HG03442 (cell line): Measurements from ENCODE around the gene ITPR3.
A peak's percentile ranks its signal among the peaks of the same experiment; 100 is the strongest.
"Not testable (repeated sequence)": the region's sequence is repeated elsewhere in the genome, so short reads cannot be mapped to it uniquely, and the experiment has no call there.

Experiments used
- ATAC-seq: cut with Tn5 transposase; IDR thresholded peaks from one replicate; pipeline ENCODE4 v1.9.1; 2021; ENCODE audit warnings: mild to moderate bottlenecking, moderate library complexity; ENCODE audit not compliant: unreplicated experiment

ITPR3 gene

DNA sequence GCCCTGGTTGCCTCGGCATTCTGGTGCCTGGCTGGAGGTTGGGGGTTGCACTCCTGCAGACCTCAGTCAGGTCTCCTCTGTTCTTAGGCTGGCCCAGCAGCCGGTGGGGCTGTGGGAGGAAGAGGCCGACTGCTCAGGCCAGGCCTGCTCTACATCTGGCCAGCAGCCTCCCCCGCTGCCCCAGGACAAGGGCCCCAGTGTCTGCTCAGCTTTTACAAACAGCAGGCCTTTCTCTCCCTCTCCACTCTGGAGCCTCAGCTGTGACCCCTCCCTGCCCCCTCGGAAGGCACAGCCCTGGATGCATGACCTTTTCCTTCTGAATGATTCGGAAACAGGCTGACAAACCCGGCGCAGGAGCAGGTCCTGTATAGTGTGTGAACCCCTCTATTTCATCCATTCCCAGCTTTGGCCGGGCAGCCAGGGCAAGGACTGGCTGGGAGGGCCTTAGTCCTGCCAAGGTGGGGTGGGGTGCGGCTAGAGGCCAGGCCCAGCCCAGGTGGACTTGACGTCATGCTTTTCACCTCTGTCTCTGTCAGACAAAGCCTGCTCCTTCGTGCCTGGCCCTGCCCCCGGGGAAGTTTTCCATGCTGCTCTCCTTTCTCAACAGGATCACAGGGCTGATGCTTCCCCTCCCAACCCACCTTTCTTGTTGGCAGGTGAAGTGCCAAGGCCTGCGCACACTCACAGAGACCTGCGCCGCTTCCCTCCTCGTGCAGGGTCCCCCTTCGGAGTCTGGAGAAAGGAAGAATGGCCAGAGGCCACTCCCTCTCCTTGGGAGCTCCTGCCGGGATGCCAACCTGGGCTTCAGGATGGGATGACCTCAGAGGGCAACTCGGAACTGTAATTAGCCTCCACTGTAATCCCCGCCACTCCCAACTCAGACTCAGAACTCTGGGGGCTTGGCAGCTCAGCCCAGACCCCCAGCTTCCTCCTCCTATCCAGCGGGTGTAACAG is 10.1 kb upstream of the ITPR3 start:
- no peak for ATAC-seq

DNA sequence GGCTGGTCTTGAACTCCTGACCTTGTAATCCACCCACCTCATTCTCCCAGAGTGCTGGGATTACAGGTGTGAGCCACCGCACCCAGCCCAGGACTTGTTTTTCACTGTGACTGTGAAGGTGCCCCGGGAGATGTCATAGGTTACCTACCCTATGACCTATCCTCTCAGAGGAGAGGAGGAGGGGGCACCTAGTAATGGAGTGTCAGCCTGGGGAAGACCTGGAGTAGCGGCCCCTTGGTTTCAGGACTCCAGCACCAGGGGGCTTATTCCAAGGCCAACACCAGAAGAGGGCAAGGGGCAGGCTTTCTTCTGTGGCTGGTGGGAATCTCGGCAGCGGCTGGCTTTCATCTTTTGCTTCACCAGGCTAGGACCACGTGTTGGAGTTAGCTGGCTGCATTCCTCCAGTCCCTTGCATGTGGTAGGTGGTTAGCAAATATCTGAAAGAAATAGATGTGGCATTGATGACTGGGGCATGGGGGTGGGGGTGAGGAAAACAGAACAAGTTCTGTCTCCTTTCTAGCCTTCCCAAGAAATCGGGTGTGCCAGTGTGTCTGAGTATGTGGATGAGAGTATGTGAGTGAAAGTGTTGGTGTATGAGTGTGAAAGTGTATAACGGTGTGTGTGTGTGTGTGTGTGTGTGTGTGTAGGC is 7.9 kb upstream of the ITPR3 start:
- no peak for ATAC-seq

DNA sequence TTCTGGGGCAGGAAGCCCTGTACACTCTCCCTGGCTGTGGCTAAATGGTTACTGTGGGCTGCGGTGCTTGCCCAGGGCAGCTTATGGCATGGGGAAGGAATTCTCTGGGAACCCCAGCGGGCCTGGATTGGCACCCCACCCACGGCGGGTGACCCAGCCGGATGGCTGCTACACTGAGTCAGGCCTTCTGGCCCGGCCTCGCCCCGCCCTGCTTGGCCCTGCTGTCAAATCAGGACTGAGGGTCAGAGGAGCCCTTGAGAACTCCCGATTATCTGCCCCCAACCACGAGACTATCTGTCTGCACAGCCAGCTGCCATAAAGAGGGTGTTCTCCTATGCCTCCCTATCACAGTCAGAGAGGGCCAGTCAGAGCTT is 7.3 kb upstream of the ITPR3 start:
- no peak for ATAC-seq

DNA sequence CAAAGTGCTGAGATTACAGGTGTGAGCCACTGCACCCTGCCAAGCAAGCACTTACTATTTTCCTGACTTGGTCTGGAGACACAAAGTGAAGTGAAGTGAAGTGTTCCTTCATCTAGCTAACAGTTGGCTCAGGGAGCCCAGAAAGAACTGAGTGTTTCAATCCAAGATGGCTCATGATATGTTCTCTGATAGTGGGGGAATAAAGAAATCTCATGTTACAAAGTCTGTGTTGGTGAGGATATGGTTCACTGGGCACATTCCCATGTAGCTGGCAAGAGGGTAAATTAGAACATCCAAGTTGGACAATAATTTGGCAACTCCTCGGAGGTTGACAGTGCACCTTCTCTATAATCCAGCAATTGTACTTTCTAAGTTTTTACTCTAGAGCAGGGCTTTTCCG is 5.0 kb upstream of the ITPR3 start:
- no peak for ATAC-seq

DNA sequence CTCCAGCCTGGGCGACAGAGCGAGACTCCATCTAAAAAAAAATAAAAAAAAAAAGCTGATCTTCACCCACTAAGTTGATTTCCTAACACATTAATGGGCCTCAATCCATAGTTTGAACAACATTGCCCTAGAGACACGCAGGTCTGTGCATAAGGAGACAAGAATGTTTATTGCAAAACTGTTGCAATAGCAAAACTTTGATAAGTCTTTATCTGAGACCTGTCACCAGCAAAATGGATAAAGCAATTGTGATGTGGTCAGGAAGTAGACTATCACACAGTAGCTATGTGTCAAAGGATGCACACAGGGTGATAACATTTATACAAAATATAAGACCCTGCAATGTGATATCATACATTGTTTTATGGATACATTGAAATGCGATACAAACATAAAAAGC is 4.2 kb upstream of the ITPR3 start:
- no peak for ATAC-seq

DNA sequence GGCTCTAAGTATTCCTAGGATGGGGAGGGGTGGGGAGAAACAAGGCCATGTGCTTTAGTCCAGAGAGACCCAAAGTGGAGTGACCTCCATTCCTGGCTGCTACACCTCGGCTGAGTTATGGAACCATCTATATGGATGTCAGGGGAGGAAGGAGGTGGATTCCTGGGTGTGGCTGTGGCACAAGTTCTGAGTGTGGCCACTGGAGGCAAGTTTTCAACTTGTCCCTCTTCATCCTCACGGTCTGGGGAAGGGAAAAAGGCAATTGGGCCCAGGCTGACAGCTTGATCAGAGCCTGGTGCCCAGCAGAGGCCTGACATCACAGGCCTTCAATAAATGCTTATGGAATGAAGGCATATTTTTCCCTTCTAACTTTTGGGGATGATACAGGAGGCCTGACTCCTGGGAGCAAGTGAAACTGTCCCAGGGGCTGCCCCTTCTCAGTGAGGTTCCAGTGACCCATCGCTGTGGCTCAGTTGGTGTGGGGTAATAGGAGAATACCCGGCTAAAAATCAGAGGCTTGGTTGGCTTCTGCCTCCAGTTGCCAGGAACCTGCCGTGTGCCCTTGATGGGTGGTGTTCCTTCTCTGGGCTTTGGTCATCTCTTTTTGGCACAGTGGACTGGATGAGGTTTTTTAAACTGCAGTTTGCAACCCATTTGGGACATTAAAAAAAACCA is 1.8 kb upstream of the ITPR3 start:
- no peak for ATAC-seq

DNA sequence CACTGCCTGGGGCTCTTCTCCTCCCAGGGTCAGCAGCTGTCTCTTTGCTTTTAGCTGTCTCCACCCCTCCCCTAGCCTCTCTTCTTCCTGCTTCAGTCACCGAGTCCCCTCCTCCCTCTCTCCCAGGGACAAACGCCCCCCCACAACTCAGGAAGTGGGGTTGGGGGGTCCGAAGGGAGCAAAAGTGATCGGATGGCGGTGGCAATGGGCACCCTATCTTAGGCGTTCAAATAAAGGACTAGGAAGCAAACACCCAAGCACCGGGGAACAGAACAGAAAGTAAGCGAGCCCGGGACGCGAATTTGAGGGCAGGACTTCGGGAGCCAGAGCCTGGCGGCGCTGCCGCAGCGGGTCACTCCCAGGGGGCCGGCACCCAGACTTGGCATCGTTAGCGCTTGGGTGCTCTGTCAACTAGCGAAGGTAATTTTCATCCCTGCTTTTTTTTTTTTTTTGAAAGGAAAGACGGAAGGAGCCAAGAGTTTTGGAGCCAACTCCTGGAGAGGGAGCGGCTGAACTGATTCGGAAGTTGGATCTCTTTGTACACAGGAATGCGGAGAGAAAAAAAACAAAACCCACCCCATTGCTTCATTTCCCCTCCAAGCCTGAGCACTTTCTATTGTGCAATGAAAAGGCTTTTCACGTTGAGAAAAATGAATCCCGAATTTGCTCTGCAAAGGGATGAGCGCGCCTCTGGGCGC is 815 bp upstream of the ITPR3 start:
- ATAC-seq: no peak

DNA sequence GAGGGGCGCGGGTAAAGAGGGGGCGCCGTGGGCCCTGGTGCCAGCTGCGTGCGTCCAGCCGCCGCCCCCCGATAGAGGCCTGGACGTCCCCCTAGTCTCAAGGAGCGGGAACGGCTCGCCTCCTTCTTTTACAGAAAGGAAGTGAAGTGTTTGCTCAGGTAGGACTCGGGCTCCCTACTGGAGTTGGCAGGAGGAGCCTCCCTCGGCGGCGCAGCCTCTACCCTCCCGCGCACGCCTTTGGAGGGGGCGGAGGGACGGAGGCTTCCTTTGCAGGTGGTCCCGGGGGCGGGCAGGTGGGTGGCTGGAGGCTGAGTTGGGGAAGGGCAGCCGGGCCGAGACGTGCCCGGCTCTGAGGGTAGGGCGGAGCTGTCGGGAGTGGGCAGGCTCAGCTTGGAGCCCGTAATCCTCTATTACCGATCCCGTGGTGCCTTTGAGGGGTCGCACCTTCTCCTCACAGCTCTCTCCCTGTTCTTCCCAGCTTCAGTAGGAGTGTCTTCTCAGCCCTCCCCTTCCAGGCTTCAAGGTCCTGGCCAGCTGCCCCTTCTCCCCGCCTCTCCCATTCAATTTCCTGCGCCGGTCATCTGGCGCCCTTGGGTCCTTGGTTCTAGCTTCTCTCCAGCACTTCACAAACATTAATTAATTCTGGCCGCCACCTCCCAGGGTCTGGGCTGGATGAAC is 728 bp downstream of the ITPR3 start:
- ATAC-seq: peak; percentile 18

DNA sequence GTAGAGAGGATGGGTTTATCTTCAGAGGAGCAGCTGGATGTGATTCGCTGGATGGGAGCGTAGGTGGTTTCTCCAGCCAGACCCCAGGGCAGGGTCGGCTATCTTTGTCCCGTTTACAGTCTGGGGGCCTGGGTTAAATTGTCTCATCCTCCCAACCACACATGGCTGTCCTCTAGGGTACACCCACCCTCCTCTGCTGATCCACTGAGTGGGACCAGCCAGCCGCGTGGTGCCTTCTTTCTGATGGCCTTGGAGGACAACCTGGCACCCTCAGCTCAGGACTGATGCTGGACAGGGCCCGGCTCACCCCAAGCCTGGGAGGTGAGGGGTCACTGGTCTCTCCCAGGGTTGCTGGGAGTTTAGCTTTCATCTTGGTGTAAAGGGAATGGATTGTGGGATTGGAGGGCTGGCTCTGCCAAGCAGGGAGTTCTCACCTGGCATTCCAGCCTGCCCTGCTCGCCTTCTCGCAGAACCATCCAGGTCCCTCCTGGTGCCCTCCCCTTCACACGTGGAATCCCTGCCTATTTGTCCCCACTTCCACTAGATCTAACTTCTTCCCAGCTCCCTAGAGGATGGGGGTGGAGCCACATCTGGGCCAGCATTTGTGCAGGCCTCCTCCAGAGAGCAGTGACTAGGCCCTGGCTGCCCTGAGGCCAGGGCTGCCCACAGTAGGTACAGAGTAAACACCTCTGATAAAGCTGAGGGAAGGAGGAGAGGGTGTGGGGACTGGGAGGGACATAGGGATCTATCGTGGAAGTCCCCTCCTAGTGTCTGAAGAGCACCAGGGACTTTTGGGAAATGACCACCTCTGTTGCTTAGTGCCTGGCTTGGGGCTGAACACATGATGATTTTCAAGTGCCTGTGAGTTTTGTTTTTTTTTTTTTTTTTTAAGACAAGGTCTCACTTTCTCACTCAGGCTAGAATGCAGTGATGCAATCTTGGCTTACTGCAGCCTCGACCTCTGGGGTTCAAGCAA is 1.6 kb downstream of the ITPR3 start:
- ATAC-seq: no peak

DNA sequence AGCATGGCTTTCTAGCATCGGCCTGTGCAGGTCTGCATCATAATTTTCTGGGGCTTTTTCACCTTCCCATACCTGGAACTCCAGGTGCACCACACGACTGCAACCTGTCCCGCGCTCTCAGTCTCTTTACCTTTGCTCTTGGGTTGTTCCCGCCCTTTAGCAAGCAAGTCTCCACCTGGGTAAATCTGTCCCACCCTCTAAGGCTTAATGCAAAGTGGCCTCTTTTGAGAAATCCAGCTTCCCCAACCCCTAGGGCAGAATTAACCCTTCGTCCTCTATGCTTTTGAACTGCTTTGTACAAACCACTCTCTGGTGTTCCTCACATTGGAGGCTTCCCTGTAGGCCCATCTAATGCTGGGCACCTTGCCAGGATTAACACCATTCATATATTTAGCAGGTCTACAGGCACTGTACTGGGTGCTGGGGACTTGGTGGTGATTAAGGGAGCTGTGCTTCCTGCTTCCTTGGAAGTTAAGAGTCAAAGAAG is 2.8 kb downstream of the ITPR3 start:
- no peak for ATAC-seq

DNA sequence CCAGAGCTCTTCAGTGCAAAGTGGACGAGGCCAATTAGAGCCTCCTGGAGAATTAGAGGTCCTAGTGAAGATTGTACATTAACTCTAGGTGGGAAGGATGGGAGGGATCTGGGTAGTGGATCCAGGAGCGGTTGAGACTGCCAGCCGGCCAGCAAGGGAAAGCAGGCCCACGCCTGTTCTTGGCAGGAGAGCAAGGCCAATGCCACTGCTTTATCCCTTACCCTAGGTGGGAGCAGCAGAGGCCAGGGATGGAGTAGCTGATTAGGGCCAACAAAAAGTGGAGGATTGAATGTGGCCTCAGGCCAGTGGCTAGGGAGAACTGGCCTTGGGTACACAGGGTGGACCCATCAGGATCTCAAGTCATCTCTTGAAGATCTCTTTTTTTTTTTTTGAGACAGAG is 3.7 kb downstream of the ITPR3 start:
- ATAC-seq: no peak

DNA sequence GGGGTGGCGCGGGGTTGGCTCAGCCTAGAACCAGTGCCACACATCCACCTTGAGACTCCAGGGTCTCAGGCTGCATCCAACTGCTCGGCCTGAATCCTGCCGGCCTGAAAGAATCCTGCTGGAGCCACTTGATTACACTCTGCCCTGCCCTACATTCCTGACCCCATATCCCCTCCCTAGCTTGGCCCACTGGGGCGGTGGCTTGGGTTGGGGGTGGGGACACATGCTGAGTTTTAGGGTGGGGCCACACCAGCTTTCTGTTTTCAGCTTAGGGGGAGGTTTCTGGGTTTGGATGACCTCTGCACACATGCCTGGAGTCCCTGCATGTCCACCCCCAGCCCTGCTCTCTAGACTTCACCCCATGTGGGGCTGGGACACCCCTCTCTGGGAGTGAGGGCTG is 6.8 kb downstream of the ITPR3 start:
- ATAC-seq: no peak

DNA sequence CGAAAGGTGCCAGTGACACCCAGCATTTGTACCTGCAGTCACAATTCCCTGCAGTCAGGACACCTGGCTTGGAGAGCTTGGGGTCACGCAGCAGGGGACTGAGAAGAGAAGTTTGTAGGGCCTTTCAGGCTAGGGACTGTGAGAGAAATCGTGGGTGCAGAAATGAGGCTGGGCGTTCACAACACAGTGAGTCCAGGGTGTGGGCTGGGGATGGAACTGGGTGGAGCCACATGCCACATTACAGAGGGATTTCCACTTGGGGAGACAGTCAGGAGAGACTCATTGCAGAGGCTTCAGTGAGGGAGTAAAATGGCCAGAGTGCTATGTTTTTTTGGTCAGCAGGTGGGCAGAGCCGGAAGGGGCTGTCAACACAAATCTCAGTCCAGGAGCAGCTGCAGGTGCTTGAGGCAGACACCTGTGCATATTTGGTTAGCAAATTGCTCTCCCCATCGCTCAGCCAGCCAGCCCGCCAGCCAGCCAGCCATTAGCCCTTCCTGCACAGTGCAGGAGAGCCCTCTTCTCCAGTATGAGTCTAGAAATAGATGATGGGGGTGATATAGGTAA is 7.4 kb downstream of the ITPR3 start:
- no peak for ATAC-seq

DNA sequence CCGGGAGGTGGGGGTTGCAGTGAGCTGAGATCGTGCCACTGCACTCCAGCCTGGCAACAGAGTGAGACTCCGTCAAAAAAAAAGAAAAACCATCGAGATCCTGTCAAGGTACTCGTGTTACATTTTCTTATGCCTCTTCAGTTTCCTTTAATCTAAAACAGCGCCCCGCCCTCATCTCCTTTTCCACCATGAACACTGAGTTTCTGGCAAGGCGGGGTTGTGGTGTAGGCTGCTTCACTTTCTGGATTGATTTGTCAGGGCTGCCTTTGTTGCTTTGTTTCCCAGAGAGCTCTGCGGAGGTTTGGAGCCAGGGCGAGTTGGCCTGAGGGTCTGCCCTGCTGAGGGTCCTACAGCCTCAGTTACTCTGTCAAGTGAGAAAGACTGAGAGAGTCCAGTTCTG is 8.9 kb downstream of the ITPR3 start:
- ATAC-seq: no peak

DNA sequence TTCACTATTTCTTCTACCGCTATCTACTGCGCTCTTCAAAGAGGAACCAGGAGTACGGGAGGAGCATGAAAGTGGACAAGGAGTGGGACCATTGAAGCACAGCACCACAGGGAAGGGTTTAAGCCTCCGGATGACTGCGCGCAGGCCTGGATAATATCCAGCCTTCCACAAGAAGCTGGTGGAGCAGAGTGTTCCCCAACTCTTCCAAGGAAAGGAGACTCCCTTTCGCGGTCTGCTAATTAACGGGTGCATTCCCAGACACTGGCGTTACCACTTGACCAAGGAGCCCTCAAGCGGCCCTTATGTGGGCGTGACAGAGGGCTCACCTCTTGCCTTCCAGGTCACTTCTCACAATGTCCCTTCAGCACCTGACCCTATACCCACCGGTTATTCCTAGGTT is 10.4 kb downstream of the ITPR3 start:
- not testable (repeated sequence) for ATAC-seq

DNA sequence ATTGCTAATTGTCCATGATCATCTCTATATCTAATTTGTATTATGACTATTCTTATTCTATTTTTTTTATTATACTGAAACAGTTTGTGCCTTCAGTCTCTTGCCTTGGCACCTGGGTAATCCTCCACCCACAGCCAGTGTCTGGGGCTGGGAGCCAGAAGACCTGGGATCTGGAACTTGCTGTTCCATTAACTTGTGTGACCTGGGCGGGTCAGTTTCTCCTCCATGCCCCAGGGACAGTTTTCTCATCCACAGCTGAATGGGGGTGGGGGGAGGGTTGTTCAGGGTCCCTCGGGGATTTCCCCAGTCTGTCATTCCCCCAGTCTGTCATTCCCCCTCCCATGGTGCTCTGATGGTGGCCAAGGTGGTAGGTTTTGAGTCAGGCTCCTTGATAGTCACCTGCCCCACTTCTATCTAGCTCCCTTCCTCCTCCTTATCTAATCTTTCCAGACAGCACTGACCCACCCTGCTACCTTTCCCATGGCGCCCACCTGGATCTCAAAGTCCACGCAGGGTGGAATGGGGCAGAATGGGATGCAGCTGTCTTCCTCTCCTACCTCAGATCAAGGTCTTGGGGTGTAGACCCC is 10.9 kb downstream of the ITPR3 start:
- no peak for ATAC-seq

DNA sequence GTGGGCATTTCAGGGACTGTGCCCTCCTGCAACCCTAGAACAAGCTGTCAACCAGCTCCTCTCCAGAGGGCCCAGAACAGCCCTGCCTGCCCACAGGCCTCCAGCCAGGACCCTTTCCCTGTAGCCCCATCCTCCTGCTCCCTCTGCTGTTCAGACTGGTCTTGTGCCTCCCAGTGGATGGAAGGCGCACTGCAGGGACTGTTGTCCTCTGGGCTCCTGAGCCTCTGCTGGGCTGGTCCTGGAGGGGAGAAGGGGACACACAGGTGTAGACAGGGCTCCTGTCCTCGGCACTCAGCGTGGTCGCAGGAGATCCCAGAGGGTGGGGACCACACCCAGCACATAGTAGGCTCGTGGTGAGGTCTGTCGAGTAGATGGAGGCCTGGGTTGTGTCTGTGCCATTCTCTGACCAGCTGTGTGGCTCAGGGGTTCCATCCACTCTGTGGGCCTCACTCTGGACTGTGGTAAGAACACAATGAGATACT is 11.5 kb downstream of the ITPR3 start:
- no peak for ATAC-seq

DNA sequence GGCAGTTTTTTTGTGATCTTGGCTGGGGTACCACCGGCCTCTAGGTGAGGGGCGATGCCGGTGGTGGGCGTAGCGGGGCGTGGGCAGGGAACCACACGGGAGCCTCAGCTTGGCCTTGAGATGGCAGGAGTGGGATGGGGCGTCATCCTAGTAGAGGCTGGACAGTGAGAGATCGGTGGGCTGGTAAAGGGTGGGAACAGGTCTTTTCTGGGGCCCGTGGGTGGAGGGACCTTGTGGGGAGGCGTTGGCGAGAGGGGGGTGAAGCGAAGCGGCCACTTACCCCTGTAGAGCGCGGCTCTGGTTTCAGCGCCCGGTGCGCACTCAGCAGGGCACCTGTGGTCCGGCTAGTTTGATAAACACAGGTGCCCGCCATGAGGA is 12.0 kb downstream of the ITPR3 start:
- ATAC-seq: no peak
